HG03066 (cell line): ENCODE data around the gene PPP1R13B.

Experiments
- ATAC-seq: cut with Tn5 transposase; IDR thresholded peaks from one replicate; pipeline ENCODE4 v1.9.1; 2021; ENCODE audit warnings: low read depth; ENCODE audit not compliant: unreplicated experiment

The PPP1R13B gene

GRCh38 chr14:103688906-103689902 lies 158.2 kb downstream of the PPP1R13B start:
- peak; percentile 64 for ATAC-seq

GRCh38 chr14:103688441-103688840 lies 158.9 kb downstream of the PPP1R13B start:
- ATAC-seq: no peak

GRCh38 chr14:103687712-103688111 lies 159.7 kb downstream of the PPP1R13B start:
- ATAC-seq: no peak

- no peak for ATAC-seq
Observed at GRCh38 chr14:103686831-103687485, 160.4 kb downstream of the PPP1R13B start.

GRCh38 chr14:103685276-103686211 lies 161.8 kb downstream of the PPP1R13B start:
- ATAC-seq: no peak

- no peak for ATAC-seq
Observed at GRCh38 chr14:103684871-103685270, 162.5 kb downstream of the PPP1R13B start.

GRCh38 chr14:103684471-103684870 lies 162.9 kb downstream of the PPP1R13B start:
- no peak for ATAC-seq
